Common myeloid progenitor, CD34-positive (primary cell): Measurements from ENCODE around the gene APCDD1L. TPM values are rescaled to one million over a fixed set of nuclear protein-coding genes. Genes with fewer than 3 reads are reported as not detected.

ENCODE experiments used
- CTCF ChIA-PET: fragments of 350-600 bp; sonication (Branson Sonifier 250); formaldehyde crosslinking; loops from one replicate; lab custom pipeline; 2021; ENCODE audit warnings: antibody characterized with exemption; lab: Charles Lee
- POLR2A ChIA-PET: fragments of 350-600 bp; sonication (Branson Sonifier 250); formaldehyde crosslinking; loops from one replicate; lab custom pipeline; 2021; ENCODE audit warnings: antibody characterized with exemption; lab: Charles Lee
- DNase-seq, 3 donors: peaks; one replicate each; pipeline versions ENCODE4 v3.0.0 to v3.0.0-alpha.2; 2013
- H3K27ac ChIP-seq, 2 experiments: 1 replicate in 1 of 2; 2 replicates in 1 of 2; pipeline ENCODE4 v1.7.0; 2013; ENCODE audit warnings: inconsistent platforms in 2 of 2, low read length in 2 of 2, mild to moderate bottlenecking in 2 of 2, low read depth in 1 of 2, moderate library complexity in 1 of 2; ENCODE audit not compliant: severe bottlenecking in 2 of 2, insufficient read depth in 1 of 2, poor library complexity in 1 of 2
- H3K27me3 ChIP-seq, 5 experiments: replicated peaks in 2 of 5; 1 replicate in 3 of 5; 2 replicates in 2 of 5; pipeline versions ENCODE4 v1.6.1 to v1.7.0; 2013; ENCODE audit warnings: low read length in 4 of 5, mild to moderate bottlenecking in 2 of 5, moderate library complexity in 2 of 5, inconsistent platforms in 1 of 5; ENCODE audit not compliant: insufficient read depth in 5 of 5, control insufficient read depth in 4 of 5
- H3K36me3 ChIP-seq, 4 experiments: 1 replicate in 2 of 4; 2 replicates in 2 of 4; pipeline versions ENCODE4 v1.6.1 to v1.7.0; 2013; ENCODE audit warnings: low read length in 3 of 4, control low read depth in 1 of 4, mild to moderate bottlenecking in 1 of 4; ENCODE audit not compliant: control insufficient read depth in 4 of 4, insufficient read depth in 4 of 4
- H3K4me1 ChIP-seq, 4 experiments: 1 replicate in 3 of 4; 2 replicates in 1 of 4; pipeline versions ENCODE4 v1.6.1 to v1.7.1; 2013; ENCODE audit warnings: low read length in 3 of 4, mild to moderate bottlenecking in 3 of 4, control low read depth in 1 of 4, inconsistent platforms in 1 of 4, moderate library complexity in 1 of 4; ENCODE audit not compliant: control insufficient read depth in 4 of 4, insufficient read depth in 4 of 4; ENCODE audit errors: control extremely low read depth in 1 of 4
- H3K4me3 ChIP-seq, 7 experiments: 1 replicate in 4 of 7; 2 replicates in 3 of 7; pipeline versions ENCODE4 v1.5.1 to v1.7.0; 2013; ENCODE audit warnings: mild to moderate bottlenecking in 7 of 7, low read length in 6 of 7, moderate library complexity in 6 of 7, inconsistent platforms in 2 of 7, low read depth in 2 of 7, control low read depth in 1 of 7; ENCODE audit not compliant: insufficient read depth in 4 of 7, control insufficient read depth in 1 of 7; ENCODE audit errors: extremely low read depth in 1 of 7
- H3K9me3 ChIP-seq, 5 experiments: 1 replicate in 4 of 5; 2 replicates in 1 of 5; pipeline versions ENCODE4 v1.6.1 to v1.7.1; 2013; ENCODE audit warnings: low read length in 4 of 5, mild to moderate bottlenecking in 2 of 5, inconsistent platforms in 1 of 5, low read depth in 1 of 5, moderate library complexity in 1 of 5; ENCODE audit not compliant: control insufficient read depth in 4 of 5, insufficient read depth in 2 of 5; ENCODE audit errors: control extremely low read depth in 1 of 5
- WGBS: methylation state at CpG from one replicate; pipeline ENCODE4 v1.1.5; 2013; ENCODE audit not compliant: insufficient coverage; 5-methylcytosine and 5-hydroxymethylcytosine counted together
- polyA plus RNA-seq: library from polyadenylated mRNA; unstranded; fragments of 120-200 nt; gene quantifications from one replicate; pipeline ENCODE4 v1.2.1, GENCODE V29; 2013

The APCDD1L gene
- not detected for polyA plus RNA-seq

DNA sequence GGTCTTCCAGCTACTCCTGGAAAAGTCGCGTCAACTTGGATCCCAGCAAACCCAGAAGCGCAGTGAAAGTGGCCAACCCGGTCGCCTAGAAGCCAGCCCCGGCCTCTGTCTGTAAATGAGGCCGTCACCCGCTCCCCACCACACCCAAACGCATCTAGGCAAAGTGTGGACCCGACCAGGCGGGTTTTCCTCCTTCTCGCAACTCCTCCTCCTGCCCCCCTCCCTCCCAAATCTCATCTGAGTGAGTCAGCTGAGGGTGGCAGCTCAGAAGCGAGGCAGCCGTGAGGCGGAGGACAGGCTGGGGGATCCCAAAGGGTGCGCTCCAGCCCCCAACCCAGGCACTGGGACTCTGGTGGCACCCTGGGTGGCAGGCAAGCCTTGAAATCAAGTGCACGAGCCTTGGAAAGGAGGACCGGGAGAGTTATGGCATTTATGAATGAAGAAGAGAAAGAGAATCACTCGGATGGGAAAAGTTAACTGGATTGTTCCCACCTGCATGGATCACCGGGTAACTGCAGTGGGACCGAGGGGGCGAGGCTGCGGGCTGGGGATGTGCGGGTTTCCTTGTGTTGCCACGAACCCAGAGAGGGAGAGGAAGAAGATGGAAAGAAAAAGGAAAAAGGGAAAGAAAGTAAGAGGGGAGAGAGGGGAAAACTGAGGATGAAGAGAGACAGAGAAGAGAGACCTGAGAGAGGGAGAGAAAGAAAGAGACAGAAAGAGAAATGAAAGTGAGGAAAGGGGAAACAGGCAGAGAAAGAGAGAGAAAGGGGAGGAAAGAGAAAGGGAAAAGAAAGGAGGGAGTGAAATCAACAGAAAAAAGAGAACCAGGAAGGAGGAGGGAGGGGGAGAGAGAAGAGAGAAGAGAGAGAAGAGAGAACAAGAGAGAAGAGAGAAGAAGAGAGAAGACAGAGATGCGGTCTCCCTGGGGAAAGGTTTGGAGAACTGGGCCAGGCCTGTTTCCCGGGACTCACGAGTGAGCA, at the start of gene APCDD1L:
Gene APCDD1L (minus strand): TSS at position 167 of the 980 bp plus-strand sequence. CDS start 692 bp downstream, outside the sequence.
- WGBS: 24% methylated on average over 25 of the region's 28 CpGs
- CTCF ChIA-PET: interaction anchor here (0.6 kb wide), 1 partner anchor 247 kb away, joined by 3 read pairs; no protein-coding TSS in a partner anchor
- H3K4me3 ChIP-seq: no peak within 1 kb of the TSS
- DNase-seq: peak in 1 of 3 donors; percentile 1
- no peaks in the 10 kb centered on the region for H3K36me3 ChIP-seq
- H3K27me3 ChIP-seq: peaks cover 6 to 82% (median 32%) of the 10 kb centered on the region in 5 experiments
- no peak within 1 kb of the TSS for H3K27ac ChIP-seq
- POLR2A ChIA-PET: no interaction called here
- H3K9me3 ChIP-seq: no peaks in the 10 kb centered on the region
- no peaks in the 10 kb centered on the region for H3K4me1 ChIP-seq

GRCh38 chr20:58559368-58559729, 44.1 kb upstream of the APCDD1L start:
- DNase-seq: no peak
- WGBS: 89% methylated on average over 6 of the region's 7 CpGs
- ChIA-PET CTCF (no interaction called here), POLR2A (no interaction called here)
- H3K36me3 ChIP-seq: no peaks in the 10 kb centered on the region
- H3K4me1 ChIP-seq: no peaks in the 10 kb centered on the region
- peaks cover 3 to 31% (median 14%) of the 10 kb centered on the region in 5 experiments for H3K27me3 ChIP-seq
- no peak overlapping the region for H3K27ac ChIP-seq
- H3K4me3 ChIP-seq: no peak overlapping the region
- H3K9me3 ChIP-seq: peaks cover 0 to 2% (median 0%) of the 10 kb centered on the region in 5 experiments

- WGBS: 95% methylated on average over 16 of the region's 19 CpGs
- CTCF ChIA-PET: no interaction called here
- Histone ChIP-seq H3K9me3 (peaks cover 0 to 2% (median 0%) of the 10 kb centered on the region in 5 experiments), H3K27me3 (peaks cover 3 to 35% (median 14%) of the 10 kb centered on the region in 5 experiments), H3K27ac (no peak overlapping the region), H3K4me1 (no peaks in the 10 kb centered on the region), H3K4me3 (no peak overlapping the region), H3K36me3 (no peaks in the 10 kb centered on the region)
- DNase-seq: no peak
- POLR2A ChIA-PET: no interaction called here
Observed at GRCh38 chr20:58558486-58559367, 43.5 kb upstream of the APCDD1L start.

GRCh38 chr20:58557733-58558342, 42.6 kb upstream of the APCDD1L start:
- no peak overlapping the region for H3K27ac ChIP-seq
- ChIA-PET CTCF (no interaction called here), POLR2A (no interaction called here)
- no peaks in the 10 kb centered on the region for H3K4me1 ChIP-seq
- H3K4me3 ChIP-seq: no peak overlapping the region
- WGBS: 92% methylated on average over 7 of the region's 10 CpGs
- H3K27me3 ChIP-seq: peaks cover 3 to 44% (median 18%) of the 10 kb centered on the region in 5 experiments
- DNase-seq: no peak
- H3K36me3 ChIP-seq: no peaks in the 10 kb centered on the region
- H3K9me3 ChIP-seq: peaks cover 0 to 2% (median 0%) of the 10 kb centered on the region in 5 experiments

DNA sequence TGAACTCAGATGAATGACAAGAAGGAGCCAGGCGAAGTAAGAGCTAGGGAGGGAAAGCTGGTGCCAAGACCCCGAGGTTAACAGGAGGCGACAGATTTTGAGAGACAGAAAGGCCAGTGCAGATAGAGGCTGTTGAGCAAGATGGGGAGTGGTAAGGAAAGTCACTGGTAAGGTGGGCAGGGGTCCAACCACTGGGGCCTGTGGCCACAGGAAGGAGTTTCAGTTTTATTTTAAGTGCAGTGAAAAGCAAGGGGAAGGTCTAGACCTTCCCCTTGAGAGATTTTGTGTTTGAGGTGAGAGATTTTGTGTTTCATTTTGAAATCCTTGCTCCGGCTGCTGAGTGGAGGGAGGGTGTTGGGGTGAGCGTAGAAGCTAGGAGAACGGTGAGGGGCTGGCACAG, 41.8 kb upstream of the APCDD1L start:
- WGBS: 94% methylated on average over 5 of the region's 6 CpGs

GRCh38 chr20:58555078-58555765, 40.0 kb upstream of the APCDD1L start:
- ChIA-PET POLR2A (no interaction called here), CTCF (no interaction called here)
- Histone ChIP-seq H3K27ac (no peak overlapping the region), H3K4me1 (no peaks in the 10 kb centered on the region), H3K4me3 (no peak overlapping the region), H3K36me3 (no peaks in the 10 kb centered on the region), H3K9me3 (peaks cover 0 to 3% (median 0%) of the 10 kb centered on the region in 5 experiments), H3K27me3 (peaks cover 3 to 46% (median 18%) of the 10 kb centered on the region in 5 experiments)
- no peak for DNase-seq
- no CpG with 5 or more reads among the region's 3 CpGs for WGBS

More for the DNA sequence above, 41.8 kb upstream of the APCDD1L start:
- Histone ChIP-seq H3K27ac (no peak overlapping the region), H3K36me3 (no peaks in the 10 kb centered on the region), H3K4me1 (no peaks in the 10 kb centered on the region), H3K9me3 (no peaks in the 10 kb centered on the region), H3K27me3 (peaks cover 3 to 46% (median 20%) of the 10 kb centered on the region in 5 experiments), H3K4me3 (no peak overlapping the region)
- no peak for DNase-seq
- CTCF ChIA-PET: no interaction called here
- POLR2A ChIA-PET: no interaction called here
